GM12892 (cell line): ENCODE results near the gene ZNF536.

Experiments
- DNase-seq: peaks from one replicate; pipeline ENCODE4 v3.0.0; 2011; ENCODE audit not compliant: insufficient read length
- FAIRE-seq: peaks from 2 replicates; lab custom pipeline; 2011; peaks lifted over from hg19 to GRCh38; lab: Jason Lieb, UNC
- POLR2A ChIP-seq: IDR thresholded peaks from 2 replicates; pipeline ENCODE4 v1.6.1; 2011; ENCODE audit warnings: low read depth, low read length, control low read depth
- POLR2AphosphoS5 ChIP-seq: IDR thresholded peaks from 2 replicates; pipeline ENCODE4 v1.6.1; 2011; ENCODE audit warnings: low read depth, low read length, control low read depth
- TAF1 ChIP-seq: IDR thresholded peaks from 2 replicates; pipeline ENCODE4 v1.6.1; 2011; ENCODE audit warnings: low read depth, mild to moderate bottlenecking, control low read depth, low read length, borderline replicate concordance

ZNF536 gene

DNA sequence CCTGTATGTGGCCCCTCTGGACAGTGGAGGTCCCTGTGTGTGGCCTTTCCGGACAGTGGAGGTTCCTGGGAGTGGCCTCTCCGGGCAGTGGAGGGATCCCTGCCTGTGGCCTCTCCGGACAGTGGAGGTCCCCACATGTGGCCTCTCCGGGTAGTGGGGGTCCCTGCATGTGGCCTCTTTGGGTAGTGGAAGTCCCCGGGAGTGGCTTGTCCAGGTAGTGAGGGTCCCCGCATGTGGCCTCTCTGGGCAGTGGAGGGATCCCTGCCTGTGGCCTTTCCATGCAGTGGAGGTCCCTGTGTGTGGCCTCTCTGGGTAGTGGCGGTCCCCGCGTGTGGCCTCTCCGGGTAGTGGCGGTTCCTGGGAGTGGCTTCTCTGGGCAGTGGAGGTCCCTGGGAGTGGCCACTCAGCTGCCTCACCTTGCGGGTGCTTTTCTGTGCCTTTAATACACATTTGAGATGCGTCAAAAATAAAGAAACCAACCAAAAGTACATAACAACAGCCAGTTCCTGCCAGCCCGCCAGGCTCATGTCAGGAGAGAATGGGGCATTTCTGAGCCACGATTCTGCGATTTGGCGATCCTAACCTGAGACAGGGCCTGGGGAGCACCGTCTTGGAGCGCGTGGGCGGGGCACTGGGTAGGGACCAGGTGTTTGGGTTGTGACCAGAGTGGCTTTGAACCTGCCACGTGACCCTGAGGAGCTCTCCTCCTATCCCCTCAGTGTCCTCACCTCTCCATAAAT lies 194.7 kb downstream of the ZNF536 start:
- TF ChIP-seq TAF1 = no peak
- TF ChIP-seq POLR2A = no peak
- TF ChIP-seq POLR2AphosphoS5 = no peak
- FAIRE-seq (no peak), DNase-seq (no peak)

DNA sequence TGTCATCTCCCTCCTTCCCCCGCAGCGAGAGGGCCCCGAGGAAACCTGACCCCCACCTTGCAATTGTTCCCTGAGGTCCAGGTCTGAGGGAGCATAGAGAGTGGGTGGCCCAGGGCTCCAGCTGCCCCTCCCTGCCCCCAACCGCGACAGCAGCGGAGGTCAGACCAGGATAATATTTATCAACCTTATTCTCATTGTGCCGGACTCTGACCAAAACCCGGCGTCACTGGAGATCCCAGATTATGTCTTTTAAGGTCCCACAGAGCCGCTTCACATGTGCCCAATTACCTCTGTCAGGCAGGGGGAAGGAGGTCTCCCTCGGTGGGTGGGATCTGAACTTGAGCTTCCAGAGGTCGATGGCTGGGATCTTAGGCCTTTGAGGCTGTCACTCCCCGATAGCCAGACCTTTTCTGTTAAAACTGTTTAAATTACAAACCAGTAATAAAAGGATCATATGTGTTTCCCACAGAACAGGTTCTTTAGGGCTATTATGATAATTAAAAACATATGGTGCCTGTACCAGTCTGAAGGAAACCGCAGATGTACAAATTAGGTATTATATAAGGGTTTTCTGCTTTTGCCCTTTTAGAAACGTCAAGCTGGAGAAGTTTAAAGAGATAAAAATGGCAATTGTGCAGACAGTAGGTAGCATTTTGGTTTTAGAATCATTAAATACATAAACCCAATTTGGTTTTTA lies 195.5 kb downstream of the ZNF536 start:
- FAIRE-seq (no peak), DNase-seq (no peak)
- TF ChIP-seq POLR2AphosphoS5 = no peak
- TF ChIP-seq TAF1 = no peak
- no peak for TF ChIP-seq POLR2A

DNA sequence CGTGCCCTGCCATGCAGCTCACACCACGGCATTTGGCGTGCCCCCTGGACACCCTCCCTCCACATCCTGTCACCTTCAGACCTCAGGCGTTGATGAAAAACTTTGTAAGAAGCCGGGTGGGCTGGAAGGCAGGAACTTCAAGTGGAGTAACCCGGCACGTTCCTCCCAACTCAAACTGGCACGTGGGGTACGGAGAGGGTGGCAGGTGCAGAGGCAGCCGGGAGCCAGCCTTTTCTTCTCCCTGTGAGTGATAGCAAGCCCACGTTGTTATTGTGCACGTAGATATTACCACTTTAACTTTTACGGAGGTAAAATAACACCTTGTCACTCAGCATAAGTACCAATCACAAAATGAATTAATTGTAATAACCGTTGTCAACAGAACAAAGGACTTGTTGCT lies 198.0 kb downstream of the ZNF536 start:
- FAIRE-seq (no peak), DNase-seq (no peak)
- no peak for TF ChIP-seq POLR2A
- TF ChIP-seq TAF1 = no peak
- TF ChIP-seq POLR2AphosphoS5 = no peak

GRCh38 chr19:30577551-30578105 lies 205.4 kb downstream of the ZNF536 start:
- TF ChIP-seq TAF1 (no peak), POLR2AphosphoS5 (no peak), POLR2A (no peak)
- FAIRE-seq (no peak), DNase-seq (no peak)

- DNase-seq (no peak), FAIRE-seq (no peak)
- TF ChIP-seq POLR2A (no peak), TAF1 (no peak), POLR2AphosphoS5 (no peak)
These were observed 207.2 kb downstream of the ZNF536 start for GRCh38 chr19:30579419-30579818.

DNA sequence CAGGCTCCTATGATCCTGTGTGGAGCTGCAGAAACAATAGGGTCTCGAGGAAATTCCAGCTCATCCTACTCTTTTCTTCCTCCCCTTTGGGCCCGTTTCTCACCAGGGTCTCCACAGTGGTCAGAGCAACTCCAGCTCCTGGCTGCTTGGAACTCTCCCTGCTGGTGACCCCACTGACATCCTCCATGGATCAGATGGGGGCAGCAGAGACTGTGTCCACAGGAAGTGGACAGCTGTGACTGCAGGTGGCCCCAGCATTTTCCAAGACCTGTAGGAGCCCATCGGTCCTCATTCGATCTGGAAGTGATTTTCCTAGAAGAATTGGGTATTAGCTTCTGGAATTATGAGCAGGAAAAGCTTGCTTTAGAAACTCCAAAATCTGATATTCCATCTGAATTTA lies 208.5 kb downstream of the ZNF536 start:
- FAIRE-seq (no peak), DNase-seq (no peak)
- TF ChIP-seq TAF1 = no peak
- no peak for TF ChIP-seq POLR2A
- no peak for TF ChIP-seq POLR2AphosphoS5

GRCh38 chr19:30584090-30584489 lies 211.9 kb downstream of the ZNF536 start:
- TF ChIP-seq TAF1 (no peak), POLR2A (no peak), POLR2AphosphoS5 (no peak)
- FAIRE-seq (no peak), DNase-seq (no peak)

- DNase-seq (no peak), FAIRE-seq (no peak)
These were observed 215.7 kb downstream of the ZNF536 start for GRCh38 chr19:30587869-30588268.

DNA sequence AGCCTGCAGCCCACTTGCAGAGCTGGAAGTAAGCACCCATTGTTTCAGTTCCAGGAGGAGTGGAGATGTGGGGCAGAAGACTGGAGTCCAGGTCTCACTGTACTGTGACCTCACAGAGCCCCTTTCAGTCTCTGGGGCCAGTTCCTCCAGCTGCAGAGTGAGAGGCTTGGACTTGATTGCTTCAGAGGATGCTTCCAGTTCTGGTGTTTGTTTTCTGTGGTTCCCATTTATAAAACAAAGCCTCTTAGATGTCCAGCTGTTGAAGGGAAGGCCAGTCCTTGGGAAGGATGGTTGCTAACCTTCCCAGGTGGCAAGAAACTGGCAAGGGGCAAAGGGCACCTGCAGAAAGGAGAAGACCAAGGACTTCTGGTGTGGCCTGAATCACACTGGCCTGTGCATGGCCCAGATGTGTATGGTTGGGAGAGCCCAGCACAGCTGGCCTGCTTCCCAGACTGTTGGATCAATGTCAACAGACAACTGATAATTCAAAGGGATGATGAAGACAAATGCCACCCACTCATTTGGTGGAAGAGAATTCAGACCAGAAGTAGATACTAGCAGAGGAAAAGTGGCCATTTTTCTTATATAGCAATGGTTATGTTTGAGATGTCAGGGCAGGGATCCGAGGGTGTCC lies 218.5 kb downstream of the ZNF536 start:
- FAIRE-seq (no peak), DNase-seq (no peak)
- TF ChIP-seq POLR2AphosphoS5 = no peak
- TF ChIP-seq POLR2A = no peak
- no peak for TF ChIP-seq TAF1

More at GRCh38 chr19:30587869-30588268, 215.7 kb downstream of the ZNF536 start:
- TF ChIP-seq POLR2A = no peak
- TF ChIP-seq POLR2AphosphoS5 = no peak
- TF ChIP-seq TAF1 = no peak

DNA sequence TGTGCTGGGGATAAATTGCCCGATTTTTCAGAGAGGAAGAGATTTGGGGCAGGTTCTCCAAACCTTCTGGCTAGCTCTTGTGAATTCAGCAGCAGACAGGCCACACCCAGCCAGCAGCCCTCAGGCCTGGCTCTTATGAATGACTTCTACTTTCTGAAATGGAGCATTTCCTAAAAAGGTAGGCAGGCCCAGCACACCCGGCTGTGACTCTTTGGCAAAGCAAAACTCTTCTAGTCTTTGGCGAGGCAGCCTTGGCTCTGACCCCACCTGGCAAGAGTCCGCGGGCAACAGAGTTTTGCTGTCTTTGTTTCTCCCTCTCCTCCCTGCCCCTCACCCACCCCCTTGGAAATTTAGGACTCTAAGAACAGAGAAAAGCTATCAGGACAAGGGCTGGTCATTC lies 221.2 kb downstream of the ZNF536 start:
- no peak for FAIRE-seq
- no peak for DNase-seq
- TF ChIP-seq TAF1 (no peak), POLR2A (no peak), POLR2AphosphoS5 (no peak)

DNA sequence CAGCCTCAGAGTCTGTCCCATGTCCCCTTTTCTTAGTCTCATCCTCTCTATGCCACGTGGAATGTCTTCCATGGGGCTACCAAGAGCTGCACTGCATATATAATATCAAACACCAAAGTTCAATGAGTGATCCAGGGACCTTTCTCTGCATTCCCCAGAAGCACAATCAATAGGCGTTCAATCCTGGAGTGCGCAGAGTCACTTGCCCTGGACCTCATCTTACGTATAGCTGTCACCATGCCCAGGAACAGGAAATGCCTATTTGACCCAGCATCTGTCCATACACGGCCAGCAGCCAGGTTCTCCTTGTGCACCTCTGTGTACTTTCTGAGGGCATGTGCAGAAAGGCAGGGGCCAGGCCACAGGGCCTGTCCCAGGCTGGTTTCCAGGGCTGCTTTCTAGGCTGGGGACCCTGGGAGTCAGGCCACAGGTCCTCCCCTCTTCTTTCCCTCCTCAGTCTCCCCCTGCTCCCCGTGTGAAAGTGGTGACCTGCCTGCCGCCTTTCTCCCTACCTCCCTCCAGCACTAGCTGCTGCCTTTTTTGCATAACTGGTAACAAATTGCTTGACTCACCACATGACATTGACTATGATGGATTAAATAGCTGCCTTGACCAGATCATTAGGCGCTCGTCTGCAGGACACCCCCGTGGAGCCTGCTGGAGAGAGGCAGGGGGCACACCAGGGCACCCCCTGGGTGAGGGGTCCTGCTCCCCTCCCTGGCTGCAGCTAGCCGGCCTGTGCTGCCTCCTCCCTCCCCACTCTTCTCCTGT lies 222.0 kb downstream of the ZNF536 start:
- FAIRE-seq (no peak), DNase-seq (no peak)

More for the DNA sequence above, 222.0 kb downstream of the ZNF536 start:
- no peak for TF ChIP-seq POLR2A
- no peak for TF ChIP-seq TAF1
- no peak for TF ChIP-seq POLR2AphosphoS5
